D721Med (cell line): ENCODE results near the gene MGMT.

ENCODE experiments used
- DNase-seq: peaks from one replicate; pipeline ENCODE4 v3.0.0; 2011; ENCODE audit warnings: low spot score; ENCODE audit not compliant: insufficient read length
- FAIRE-seq: peaks from 2 replicates; lab custom pipeline; 2011; peaks lifted over from hg19 to GRCh38; lab: Jason Lieb, UNC
- CTCF ChIP-seq: IDR thresholded peaks from 2 replicates; pipeline ENCODE4 v1.5.1; 2012; ENCODE audit warnings: mild to moderate bottlenecking, control low read depth; ENCODE audit not compliant: insufficient read depth; ENCODE audit errors: missing control alignments

Gene MGMT

DNA sequence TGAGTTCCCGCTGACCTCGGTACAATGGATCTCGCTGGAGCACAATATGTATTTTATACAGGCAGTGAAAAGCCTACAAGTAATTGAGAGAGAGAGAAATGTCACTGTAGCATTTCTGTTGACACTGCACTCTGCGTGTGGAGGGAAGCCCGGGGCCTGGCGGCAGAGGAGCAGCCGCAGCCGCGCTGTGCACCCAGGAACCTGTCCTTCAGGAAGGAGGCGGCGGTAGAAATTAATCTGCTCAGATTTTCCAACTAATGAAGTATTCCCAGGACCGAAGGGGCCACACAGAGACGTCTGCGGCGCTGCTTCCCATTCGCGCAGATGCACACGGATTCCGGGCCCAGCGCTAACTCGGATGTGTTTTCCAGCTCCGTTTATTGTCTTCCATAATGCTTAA is 327.0 kb downstream of the MGMT start:
- no peak for DNase-seq
- FAIRE-seq: no peak
- no peak for TF ChIP-seq CTCF

DNA sequence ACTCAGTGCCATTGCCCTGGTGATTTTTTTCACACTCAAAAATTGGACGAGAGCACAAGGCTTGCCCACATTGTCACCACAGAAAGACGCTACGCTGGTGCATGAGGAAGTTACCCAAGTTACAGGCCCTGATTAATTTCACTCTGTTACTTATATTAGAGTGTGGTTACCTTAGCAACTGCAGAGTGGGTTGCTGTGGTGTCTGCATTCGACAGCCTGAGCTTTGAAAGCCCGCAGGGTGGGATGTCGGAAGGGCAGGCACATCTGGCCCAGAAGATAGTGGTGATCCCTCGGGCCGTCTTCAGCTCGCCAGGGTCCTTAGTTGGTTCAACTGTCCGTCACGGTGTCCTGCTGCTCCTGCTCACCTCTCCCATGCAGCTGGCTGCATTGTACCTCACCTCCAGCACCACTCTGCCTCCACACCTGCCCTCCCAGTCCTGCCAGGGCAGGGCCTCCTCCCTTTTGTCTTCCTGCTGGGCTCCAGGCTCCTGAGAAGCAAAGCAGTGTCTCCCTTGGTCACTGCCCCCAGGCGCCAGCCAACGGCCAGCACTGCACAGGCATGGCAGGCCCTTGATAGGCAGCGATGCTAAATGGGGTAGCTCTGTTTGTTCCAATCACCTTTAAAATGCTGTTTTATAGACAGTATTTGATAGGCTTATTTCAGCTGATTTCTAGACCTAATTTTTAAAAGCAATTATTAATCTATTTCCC is 329.8 kb downstream of the MGMT start:
- DNase-seq: no peak
- no peak for TF ChIP-seq CTCF
- no peak for FAIRE-seq

DNA sequence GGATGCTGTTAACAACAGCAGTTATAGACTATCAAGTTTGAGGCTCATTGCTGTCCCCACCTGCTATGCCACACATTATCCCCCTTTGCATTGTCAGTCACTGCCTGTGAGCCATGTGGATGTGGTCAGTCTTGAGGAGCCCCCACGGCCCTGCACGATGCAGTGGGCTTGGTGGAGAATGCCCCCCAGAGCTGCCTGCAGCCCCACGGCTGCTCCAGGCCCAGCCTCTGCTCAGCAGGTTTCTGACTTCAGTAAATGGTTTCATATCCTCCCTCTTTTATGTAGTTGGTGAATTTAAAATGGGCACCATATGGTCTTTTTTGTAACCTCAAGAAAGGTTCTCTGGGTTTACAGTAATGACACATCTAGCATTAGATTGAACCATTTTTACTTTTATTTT is 332.9 kb downstream of the MGMT start:
- TF ChIP-seq CTCF: no peak
- DNase-seq (no peak), FAIRE-seq (no peak)

DNA sequence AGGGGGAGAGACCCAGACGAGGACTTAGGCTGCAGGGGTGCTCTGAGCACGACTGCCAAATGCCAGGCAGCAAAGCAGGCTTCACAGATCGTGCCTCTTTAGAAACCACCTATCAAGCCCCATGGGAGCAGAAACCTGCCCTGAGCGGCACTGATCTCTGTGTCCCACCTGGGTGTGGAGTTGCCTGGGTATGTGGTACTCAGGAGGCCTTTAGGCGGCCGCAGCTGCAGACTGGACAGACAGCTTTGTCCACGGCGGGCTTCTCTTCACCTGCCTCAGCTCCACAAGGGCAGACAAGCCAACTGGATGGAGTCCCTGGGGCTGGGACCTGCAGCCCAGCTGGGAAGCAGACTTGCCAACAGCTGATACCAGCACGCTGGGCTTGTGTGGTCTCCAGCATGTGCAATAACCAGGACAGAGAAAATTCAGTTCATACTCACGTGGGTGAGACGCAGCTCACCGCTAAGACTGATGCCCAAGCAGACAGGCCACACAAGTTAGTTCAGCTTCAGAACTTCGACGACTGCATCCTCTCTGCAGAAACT is 333.8 kb downstream of the MGMT start:
- no peak for TF ChIP-seq CTCF
- FAIRE-seq (no peak), DNase-seq (no peak)

- FAIRE-seq: no peak
- no peak for TF ChIP-seq CTCF
- no peak for DNase-seq
These were observed 340.2 kb downstream of the MGMT start for GRCh38 chr10:129807211-129807610.

GRCh38 chr10:129808092-129808983 is 341.3 kb downstream of the MGMT start:
- DNase-seq: no peak
- no peak for FAIRE-seq

More at GRCh38 chr10:129808092-129808983, 341.3 kb downstream of the MGMT start:
- no peak for TF ChIP-seq CTCF
